Measurements from ENCODE around the gene MTHFR.

Gene MTHFR

DNA sequence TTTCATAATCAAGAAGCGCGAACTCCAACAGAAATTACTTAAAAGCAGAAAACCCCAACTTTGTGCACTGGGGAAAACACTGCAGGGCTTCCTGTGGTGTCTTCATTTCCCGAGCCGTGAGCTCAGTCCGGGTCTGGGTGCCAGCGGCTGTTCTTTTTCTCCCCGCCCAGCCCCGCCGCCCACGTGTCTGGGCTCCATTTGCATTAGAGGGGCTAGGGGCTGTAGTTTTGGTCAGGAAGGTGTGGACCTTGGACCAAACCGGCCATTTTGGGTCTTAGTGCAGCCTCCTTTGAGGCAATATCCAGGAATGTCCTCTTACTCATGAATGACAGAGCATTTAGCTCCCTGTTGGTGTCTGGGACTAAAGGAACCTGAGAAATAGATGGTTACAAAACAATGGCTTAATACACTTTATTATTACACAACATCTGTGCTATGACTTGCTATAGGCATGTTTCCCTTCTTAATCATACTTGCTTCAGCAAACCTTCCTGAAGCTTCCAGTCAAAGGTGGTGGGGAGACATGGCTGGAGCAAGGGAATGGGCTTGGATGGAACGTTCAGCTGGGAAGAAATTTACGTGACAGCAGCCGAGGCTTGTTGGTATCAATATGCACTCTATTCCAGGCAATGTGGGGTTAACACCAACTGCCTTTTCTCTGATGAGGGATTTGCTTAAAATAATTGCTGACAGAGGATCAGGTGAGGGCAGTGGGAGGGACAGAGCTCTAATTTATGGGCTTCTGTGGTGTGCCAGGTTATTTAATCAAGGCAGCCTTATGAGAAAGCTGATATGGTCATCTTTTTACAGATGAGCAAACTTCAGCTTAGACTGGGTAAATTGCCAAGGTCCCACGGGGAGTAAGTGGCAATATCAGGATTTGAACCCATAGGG is 68.8 kb downstream of the MTHFR start:
- DNase-seq (ENCODE audit: low spot score) (peak; percentile 77), FAIRE-seq (no peak)

- FAIRE-seq (no peak), DNase-seq (ENCODE audit: low spot score) (peak; percentile 79)
Measured at GRCh38 chr1:11735854-11736745, 69.7 kb downstream of the MTHFR start, which contains the start of gene AGTRAP. AGTRAP (plus strand) TSS chr1:11736136; CDS start chr1:11736209, 73 bp downstream.

Data from RCC 7860 (cell line).